Prostate gland (tissue), 2 donors: ENCODE results near the gene MYADML2. TPM values are rescaled to one million over a fixed set of nuclear protein-coding genes. Genes with fewer than 3 reads are reported as not detected.

Source experiments
- DNase-seq: peaks from one replicate; pipeline ENCODE4 v3.0.0-alpha.2; 2019; ENCODE audit warnings: low spot score
- H3K27ac ChIP-seq, 2 donors: fragments of 200-600 bp; sonication (generic); 2 replicates each; pipeline ENCODE4 v1.5.1; 2017 to 2019
- H3K27me3 ChIP-seq: fragments of 200-600 bp; sonication (generic); replicated peaks from 2 replicates; pipeline ENCODE4 v1.5.1; 2019; ENCODE audit not compliant: insufficient read depth
- H3K36me3 ChIP-seq, 2 donors: fragments of 200-600 bp; sonication (generic); 1 replicate in 1 of 2; 2 replicates in 1 of 2; pipeline versions ENCODE4 v1.5.1 to v1.8.1; 2017 to 2019
- H3K4me1 ChIP-seq: fragments of 200-600 bp; sonication (generic); replicated peaks from 2 replicates; pipeline ENCODE4 v1.5.1; 2019
- H3K4me3 ChIP-seq, 2 donors: fragments of 200-600 bp; sonication (generic); 2 replicates each; pipeline ENCODE4 v1.5.1; 2017 to 2019
- H3K9me3 ChIP-seq: fragments of 200-600 bp; sonication (generic); 2 replicates; pipeline ENCODE4 v1.5.1; 2017
- POLR2A ChIP-seq: fragments of 450-650 bp; IDR thresholded peaks from one replicate; pipeline ENCODE4 v1.6.1; 2016; ENCODE audit warnings: antibody characterized with exemption, mild to moderate bottlenecking
- POLR2AphosphoS5 ChIP-seq: sonication (generic); formaldehyde crosslinking; IDR thresholded peaks from one replicate; pipeline ENCODE4 v1.6.1; 2017; ENCODE audit warnings: antibody characterized with exemption
- WGBS: methylation state at CpG from one replicate; pipeline ENCODE4 v1.1.5; 2018; 5-methylcytosine and 5-hydroxymethylcytosine counted together
- intact Hi-C: fragments of 100-400 bp; cut with DNase I; formaldehyde crosslinking; loops from one replicate; pipeline ENCODE4 v1.14.2; 2022
- total RNA-seq, 2 donors: library from RNA; depleted of rRNA; stranded (reverse); fragments of >200 nt; gene quantifications; one replicate each; pipeline ENCODE4 v1.1.0, GENCODE V29; 2016
- TF ChIP-seq, protein P1 (sequence below), 4 experiments: fragments of 200-600 bp in 2 of 4; fragments of 450-650 bp in 2 of 4; sonication (generic) in 2 of 4; IDR thresholded peaks; 1 replicate in 3 of 4; 2 replicates in 1 of 4; pipeline ENCODE4 v1.5.1; 2016 to 2019; ENCODE audit warnings: antibody characterized with exemption in 4 of 4, mild to moderate bottlenecking in 2 of 4, moderate library complexity in 2 of 4

Gene MYADML2, protein sequence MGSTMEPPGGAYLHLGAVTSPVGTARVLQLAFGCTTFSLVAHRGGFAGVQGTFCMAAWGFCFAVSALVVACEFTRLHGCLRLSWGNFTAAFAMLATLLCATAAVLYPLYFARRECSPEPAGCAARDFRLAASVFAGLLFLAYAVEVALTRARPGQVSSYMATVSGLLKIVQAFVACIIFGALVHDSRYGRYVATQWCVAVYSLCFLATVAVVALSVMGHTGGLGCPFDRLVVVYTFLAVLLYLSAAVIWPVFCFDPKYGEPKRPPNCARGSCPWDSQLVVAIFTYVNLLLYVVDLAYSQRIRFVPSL
- total RNA-seq = under 1 TPM in 1 of 2 donors, not detected in 1; 0.14 TPM

DNA sequence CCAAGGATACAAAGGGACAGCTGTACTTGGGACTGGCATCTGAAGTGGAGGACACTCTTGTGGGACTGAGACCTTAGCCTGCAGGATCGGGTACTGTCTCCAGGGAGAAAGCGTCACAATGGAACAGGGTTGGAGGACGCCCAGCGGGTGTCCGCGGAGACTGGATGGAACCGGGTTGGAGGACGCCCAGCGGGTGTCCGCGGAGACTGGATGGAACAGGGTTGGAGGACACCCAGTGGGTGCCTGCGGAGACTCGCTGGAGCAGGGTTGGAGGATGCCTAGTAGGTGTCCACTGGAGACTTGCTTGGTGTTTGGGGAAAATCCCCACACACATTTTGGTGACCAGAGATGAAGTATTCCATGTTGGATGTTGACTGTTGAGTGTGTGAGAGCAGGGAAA, at the start of gene MYADML2:
MYADML2 (minus strand) TSS at position 45 of the 400 bp plus-strand sequence. CDS start 5,492 bp downstream, outside the sequence.
- H3K27ac ChIP-seq = no peak within 1 kb of the TSS
- no peaks in the 10 kb centered on the region for H3K9me3 ChIP-seq
- H3K4me3 ChIP-seq = no peak within 1 kb of the TSS
- H3K36me3 ChIP-seq = no peaks in the 10 kb centered on the region
- no peak for DNase-seq
- no peaks in the 10 kb centered on the region for H3K4me1 ChIP-seq
- 79% methylated on average over 13 of the region's 13 CpGs for WGBS
- H3K27me3 ChIP-seq = no peaks in the 10 kb centered on the region
- TF ChIP-seq, protein P1, sequence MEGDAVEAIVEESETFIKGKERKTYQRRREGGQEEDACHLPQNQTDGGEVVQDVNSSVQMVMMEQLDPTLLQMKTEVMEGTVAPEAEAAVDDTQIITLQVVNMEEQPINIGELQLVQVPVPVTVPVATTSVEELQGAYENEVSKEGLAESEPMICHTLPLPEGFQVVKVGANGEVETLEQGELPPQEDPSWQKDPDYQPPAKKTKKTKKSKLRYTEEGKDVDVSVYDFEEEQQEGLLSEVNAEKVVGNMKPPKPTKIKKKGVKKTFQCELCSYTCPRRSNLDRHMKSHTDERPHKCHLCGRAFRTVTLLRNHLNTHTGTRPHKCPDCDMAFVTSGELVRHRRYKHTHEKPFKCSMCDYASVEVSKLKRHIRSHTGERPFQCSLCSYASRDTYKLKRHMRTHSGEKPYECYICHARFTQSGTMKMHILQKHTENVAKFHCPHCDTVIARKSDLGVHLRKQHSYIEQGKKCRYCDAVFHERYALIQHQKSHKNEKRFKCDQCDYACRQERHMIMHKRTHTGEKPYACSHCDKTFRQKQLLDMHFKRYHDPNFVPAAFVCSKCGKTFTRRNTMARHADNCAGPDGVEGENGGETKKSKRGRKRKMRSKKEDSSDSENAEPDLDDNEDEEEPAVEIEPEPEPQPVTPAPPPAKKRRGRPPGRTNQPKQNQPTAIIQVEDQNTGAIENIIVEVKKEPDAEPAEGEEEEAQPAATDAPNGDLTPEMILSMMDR (IDR thresholded peaks at IDR 0.05) = no peak
- TF ChIP-seq POLR2AphosphoS5 (no peak), POLR2A (no peak)
- intact Hi-C loops = no loop called here

DNA sequence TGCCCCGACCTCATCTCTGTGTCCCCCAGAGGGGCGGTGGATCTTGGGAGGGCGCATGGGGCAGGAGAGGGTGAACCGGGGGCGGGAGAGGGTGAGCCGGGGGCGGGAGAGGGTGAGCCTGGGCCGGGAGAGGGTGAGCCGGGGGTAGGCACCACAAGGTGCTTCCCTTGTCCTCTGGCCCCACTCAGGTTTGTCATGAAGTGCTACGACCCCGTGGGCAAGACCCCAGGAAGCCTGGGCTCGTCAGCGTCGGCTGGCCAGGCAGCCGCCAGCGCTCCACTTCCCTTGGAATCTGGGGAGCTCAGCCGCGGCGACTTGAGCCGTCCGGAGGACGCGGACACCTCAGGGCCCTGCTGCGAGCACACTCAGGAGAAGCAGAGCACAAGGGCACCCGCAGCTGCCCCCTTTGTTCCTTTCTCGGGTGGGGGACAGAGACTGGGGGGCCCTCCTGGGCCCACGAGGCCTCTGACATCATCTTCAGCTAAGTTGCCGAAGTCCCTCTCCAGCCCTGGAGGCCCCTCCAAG, 49.3 kb upstream of the MYADML2 start:
- Histone ChIP-seq H3K27me3 (no peaks in the 10 kb centered on the region), H3K4me1 (peaks cover 11% of the 10 kb centered on the region), H3K9me3 (no peaks in the 10 kb centered on the region), H3K27ac (no peak overlapping the region), H3K4me3 (no peak overlapping the region), H3K36me3 (no peaks in the 10 kb centered on the region)
- WGBS = 89% methylated on average over 28 of the region's 28 CpGs
- TF ChIP-seq POLR2AphosphoS5 (no peak), POLR2A (no peak)
- TF ChIP-seq, protein P1 (IDR thresholded peaks at IDR 0.05) = no peak
- intact Hi-C loops = no loop called here
- no peak for DNase-seq

DNA sequence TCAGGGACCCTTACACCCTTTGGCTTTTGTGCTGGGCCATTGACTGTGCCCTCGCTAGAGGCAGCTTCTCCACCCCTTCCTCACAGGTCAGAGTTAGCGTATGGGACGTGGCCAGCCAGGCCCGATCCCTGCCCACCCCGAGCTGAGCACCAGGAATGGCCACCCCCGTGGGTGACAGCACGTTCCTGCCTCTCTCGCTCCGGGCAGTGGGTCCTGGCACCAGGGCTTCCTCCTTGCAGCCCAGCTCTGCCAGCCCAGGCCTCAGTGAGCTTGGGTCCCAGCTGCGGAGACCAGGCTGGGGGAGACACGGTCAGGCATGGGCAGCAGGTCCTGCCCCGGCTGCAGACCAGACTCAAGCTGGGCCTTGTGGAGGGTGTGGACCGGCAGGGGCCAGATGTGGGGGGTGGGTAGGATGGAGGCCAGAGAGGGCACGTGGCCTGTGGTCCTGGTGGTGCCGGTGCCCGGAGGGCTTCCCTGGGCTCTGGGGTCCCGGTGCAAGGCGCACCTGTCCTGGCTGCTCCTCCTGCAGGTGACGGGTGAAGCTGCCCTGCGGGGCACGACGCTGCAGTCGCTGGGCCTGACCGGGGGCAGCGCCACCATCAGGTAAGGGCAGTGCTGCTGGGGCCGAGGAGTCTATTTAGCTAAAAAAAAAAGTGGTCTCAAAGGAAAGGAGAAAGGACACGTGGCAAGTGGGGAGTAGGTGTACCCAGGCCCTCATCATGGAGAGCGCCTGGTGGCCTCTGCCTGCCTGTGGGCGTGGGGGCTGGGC, 48.6 kb upstream of the MYADML2 start:
- Histone ChIP-seq H3K4me3 (no peak overlapping the region), H3K36me3 (no peaks in the 10 kb centered on the region), H3K27me3 (no peaks in the 10 kb centered on the region), H3K27ac (no peak overlapping the region), H3K4me1 (peaks cover 14% of the 10 kb centered on the region), H3K9me3 (no peaks in the 10 kb centered on the region)
- TF ChIP-seq POLR2A (no peak), POLR2AphosphoS5 (no peak)
- TF ChIP-seq, protein P1 (IDR thresholded peaks at IDR 0.05) = no peak
- 93% methylated on average over 29 of the region's 29 CpGs for WGBS
- intact Hi-C loops = no loop called here
- DNase-seq = no peak

DNA sequence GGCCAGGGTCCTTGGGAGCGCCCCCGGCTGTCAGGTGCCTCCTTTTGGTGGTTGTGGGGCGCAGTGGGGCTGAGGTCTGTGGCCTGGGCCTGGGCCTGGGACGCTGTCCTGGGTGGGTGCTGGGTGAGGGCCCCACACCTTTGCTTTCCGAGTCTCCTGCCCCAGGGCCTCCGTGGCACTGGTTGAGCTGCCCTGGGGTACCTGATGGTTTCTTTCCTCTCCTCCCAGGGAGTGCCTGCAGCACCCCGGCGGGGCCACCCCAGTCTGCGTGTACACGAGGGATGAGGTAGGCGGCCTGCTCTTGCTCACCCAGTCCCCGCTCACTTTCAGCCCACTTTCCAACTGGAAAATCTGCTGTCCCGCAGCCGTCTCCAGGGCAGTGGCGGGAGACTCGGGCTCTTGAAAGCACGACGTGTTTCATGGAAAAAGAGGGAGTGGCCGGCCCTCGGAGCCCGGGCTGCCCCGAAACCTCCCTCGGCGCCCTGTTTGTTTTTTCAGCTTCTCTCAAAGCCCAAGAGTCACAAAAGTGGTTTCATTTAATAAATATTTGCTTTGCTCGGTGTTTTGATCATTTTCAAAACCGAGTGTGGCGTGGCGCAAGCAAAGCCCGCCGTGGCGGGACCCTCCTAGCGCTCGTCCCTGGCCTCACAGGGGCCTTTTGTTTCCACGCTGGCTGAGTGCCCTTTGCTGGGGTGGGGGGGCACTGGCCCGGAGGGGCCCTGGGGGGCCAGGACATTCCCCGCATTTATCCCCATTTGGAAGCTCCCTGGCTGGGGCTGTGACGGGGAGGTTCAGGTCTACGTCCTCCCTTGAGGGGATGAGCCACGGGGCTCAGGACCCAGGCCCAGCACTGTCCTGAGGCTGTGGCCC, 47.8 kb upstream of the MYADML2 start:
- Histone ChIP-seq H3K4me3 (no peak overlapping the region), H3K4me1 (peaks cover 14% of the 10 kb centered on the region), H3K27me3 (no peaks in the 10 kb centered on the region), H3K36me3 (no peaks in the 10 kb centered on the region), H3K27ac (no peak overlapping the region), H3K9me3 (no peaks in the 10 kb centered on the region)
- 71% methylated on average over 39 of the region's 39 CpGs for WGBS
- intact Hi-C loops = no loop called here
- TF ChIP-seq, protein P1 (IDR thresholded peaks at IDR 0.05) = no peak
- TF ChIP-seq POLR2A (no peak), POLR2AphosphoS5 (no peak)
- DNase-seq = no peak
